ENCODE measurements around the gene ESRP2.

GRCh38 chr16:68285683-68286082, 49.8 kb upstream of the ESRP2 start:
- TF ChIP-seq CTCF (IDR thresholded peaks at IDR 0.05) = no peak
- no peak for TF ChIP-seq POLR2AphosphoS5 (IDR thresholded peaks at IDR 0.05)
- TF ChIP-seq POLR2A (IDR thresholded peaks at IDR 0.05) = no peak
